ENCODE data around the gene HEXIM2.

HEXIM2 gene

DNA sequence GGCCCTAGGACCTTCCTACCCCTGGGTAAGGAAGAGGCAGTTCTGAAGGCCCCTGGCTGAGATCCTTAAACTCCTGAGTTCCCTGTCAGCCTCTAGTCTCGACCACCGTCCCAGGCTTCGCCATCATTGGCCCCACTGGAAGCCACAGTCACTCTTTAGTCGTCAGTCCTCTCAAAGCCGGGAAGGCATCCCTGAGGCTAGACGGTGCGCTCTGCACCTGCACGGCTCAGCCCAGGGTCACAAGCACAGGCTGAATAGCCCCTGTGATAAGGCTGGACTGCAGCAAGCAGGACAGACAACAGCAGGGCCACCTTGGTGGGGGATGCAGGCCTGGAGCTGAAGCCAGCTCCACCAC is 16.7 kb upstream of the HEXIM2 start:
- no peak for DNase-seq

DNA sequence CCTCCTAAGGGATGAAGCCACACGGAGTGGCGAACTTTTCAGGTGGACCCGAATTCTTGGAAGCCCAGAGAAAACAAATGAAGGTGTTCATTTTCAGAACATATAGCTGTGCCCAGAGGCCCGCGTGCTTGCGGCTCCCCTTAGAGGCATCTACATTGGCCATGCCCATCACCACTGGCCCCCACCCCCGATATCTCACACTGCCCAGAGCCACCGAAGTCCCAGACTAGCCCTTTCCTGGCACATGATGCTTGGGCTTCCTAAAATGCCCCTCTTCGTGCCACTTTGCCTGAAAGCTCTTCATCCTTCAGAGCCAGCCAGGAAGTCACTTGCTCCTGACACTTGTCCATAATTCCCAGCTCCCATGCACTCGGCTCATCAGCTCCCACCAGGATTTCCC is 15.5 kb upstream of the HEXIM2 start:
- DNase-seq = no peak

DNA sequence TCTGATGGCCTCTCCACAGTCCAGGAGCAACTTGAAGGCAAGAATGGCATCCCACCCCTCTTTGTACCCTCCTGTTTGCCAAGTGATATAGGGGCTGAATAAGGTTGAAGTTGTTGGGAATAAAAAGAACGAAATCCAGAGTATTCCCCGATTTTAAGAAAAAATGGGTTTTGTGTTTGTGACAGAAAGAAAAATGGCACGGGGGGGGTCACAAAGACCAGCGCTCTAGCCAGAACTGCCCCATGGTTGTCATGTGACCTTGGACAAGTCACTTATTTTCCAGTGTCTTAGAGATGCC is 15.1 kb upstream of the HEXIM2 start:
- DNase-seq = no peak

DNA sequence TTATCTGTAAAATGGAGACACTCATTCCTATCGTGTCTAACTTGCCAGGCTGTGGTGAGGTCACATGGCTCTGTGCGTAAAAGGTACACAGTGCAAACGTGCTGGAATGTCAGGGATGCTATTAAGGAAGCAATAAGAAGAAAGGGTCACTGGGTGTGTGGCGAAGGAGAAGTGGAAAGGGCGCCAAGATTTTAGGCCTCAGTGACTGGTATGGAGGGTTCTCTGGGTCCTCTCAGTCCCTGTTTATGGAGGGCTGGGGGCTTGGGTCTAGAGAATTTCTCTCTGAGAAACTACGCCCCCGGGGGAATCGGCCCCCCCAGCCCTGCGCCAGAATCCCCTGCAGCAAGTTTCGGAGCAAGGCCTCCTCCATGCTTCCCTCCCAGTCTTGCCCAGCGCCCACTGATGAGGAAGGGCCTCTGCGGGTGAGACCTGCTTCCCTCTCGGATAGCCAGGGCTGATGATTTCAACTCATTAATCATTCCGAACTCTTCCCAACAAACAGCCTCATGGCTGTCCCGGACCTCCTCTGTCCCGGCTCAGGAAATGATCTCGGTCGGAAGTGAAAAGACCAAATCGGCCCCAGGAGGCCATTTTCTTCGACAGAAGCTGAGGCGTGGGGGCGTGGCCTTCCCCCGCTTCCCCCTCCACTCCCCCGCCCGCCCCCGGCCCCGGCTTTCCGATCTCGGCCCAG is 14.6 kb upstream of the HEXIM2 start:
- DNase-seq = peak; percentile 70

DNA sequence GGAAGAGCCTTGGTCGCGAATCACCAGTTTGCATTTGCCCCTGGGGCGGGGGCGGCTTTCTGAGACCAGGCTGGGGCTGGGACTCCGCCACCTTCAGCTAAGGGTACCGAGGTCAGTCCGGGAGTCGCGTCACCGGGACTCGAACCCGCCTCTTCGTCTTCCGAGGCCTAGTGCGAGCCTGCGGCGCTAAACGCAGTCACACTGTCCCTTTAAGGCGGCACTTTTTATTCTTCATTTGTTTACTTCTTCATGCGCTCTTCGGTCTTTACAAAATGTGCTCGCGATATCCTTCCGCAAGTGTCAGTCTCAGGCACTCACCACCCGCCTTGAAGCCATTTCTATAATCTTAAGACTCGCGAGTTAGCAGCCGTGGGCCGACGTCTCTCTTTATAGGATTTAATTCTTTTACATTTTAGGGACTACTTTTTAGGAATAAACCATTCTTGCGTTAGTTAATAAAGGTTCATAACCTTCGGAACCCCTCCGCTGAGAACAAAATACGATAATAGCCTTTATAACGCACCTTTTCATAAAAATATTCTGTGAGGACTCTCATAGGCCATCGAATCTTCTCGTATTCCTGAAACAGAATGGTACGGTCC is 14.0 kb upstream of the HEXIM2 start:
- DNase-seq = peak; percentile 90

DNA sequence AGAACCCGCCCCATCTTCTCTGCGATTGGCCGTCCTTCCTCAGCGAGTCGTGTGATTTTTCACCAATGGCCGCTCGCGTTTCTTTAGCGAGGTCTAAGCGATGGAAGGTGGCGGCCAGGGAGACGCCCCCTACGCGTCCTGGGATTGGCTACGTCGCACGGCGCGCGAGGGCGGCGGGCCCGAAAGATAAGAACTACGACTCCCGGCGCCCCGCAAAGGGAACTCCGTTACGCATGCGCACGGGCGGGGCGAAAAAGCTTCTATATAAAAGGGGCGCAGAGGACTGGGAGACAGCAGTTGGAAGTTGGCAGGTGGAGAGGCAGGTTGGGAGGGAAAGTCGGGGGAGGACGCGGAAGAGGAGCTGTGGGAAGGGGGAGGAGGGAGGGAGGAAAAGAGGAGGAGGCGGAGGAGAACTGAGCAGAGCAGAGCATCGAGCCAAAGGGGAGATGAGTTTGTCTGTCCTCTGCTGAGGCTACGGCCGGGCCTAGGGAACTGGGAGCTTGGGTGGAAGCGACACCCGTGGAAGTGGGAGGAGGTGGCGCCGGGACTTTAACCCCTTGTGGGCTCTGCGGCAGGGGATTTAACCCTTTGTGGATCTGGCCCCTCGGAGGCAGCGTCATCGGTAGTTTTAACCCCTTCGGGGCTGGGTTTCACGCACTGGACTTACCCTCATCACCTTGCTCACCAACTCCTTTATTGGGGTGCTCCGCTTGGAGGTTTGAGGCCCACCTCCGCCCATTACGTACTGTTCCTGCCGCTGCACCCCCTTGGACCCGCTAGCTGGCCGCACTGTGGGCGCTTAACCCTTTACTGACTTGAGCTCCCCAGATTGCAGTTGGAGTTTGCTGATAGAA is 13.3 kb upstream of the HEXIM2 start, which contains the start of gene HEXIM1:
HEXIM1 (plus strand) TSS at position 293 of the 854 bp plus-strand sequence. CDS start 716 bp downstream, outside the sequence.
- DNase-seq = peak; percentile 99

DNA sequence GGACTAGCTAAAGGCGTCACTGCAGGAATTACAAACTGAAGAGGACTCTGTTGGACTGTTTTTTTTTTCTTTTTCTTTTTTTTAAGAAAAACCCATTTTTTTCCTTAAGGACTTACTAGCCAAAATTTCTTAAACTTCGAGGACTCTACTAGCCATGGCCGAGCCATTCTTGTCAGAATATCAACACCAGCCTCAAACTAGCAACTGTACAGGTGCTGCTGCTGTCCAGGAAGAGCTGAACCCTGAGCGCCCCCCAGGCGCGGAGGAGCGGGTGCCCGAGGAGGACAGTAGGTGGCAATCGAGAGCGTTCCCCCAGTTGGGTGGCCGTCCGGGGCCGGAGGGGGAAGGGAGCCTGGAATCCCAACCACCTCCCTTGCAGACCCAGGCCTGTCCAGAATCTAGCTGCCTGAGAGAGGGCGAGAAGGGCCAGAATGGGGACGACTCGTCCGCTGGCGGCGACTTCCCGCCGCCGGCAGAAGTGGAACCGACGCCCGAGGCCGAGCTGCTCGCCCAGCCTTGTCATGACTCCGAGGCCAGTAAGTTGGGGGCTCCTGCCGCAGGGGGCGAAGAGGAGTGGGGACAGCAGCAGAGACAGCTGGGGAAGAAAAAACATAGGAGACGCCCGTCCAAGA is 12.5 kb upstream of the HEXIM2 start:
- peak; percentile 40 for DNase-seq

DNA sequence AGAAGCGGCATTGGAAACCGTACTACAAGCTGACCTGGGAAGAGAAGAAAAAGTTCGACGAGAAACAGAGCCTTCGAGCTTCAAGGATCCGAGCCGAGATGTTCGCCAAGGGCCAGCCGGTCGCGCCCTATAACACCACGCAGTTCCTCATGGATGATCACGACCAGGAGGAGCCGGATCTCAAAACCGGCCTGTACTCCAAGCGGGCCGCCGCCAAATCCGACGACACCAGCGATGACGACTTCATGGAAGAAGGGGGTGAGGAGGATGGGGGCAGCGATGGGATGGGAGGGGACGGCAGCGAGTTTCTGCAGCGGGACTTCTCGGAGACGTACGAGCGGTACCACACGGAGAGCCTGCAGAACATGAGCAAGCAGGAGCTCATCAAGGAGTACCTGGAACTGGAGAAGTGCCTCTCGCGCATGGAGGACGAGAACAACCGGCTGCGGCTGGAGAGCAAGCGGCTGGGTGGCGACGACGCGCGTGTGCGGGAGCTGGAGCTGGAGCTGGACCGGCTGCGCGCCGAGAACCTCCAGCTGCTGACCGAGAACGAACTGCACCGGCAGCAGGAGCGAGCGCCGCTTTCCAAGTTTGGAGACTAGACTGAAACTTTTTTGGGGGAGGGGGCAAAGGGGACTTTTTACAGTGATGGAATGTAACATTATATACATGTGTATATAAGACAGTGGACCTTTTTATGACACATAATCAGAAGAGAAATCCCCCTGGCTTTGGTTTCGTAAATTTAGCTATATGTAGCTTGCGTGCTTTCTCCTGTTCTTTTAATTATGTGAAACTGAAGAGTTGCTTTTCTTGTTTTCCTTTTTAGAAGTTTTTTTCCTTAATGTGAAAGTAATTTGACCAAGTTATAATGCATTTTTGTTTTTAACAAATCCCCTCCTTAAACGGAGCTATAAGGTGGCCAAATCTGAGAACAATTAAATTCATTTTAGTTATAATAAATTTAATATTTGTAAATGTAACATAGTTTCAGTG is 11.7 kb upstream of the HEXIM2 start:
- no peak for DNase-seq

DNA sequence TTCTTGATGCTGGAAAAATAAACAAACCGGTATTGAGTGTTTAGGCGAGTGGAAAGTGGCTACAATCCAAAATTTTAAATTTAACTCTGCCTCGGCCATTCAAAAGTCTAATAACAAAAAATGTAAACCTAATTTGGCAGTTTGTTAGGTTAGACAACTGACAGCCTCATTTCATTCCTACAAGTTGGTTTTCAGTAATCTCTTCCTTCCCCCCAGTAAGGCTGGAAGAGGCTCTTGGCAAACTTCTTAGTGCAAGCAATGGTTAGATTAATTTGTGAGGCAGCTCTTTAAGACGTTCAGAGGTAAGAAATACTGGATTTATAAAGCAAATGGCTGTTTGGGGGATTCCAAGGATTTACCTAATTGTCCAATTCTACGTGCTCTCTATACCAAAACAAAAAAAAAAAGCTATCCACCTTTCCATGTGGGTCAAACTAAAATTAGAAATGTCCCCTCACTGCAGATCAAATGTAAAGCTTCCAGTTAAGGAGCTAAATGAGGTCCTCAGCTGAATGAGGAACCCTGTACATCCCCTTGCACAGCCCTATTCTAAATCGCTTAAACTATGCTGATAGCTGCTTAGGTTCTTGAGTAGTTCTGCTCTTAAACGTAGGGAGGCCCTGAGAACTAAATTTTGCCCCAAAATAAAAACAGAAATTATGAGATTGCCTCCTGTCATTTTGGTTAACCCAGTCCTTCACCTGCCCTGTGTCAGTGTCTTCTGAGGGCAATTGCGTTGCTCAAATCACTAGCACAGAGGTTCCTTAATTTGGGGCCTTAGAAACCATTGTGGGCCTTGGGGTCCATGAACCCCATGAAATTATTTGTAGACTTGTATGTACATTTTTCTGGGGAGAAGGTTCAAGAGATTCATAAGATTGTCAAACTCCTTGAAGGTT is 10.5 kb upstream of the HEXIM2 start:
- no peak for DNase-seq

DNA sequence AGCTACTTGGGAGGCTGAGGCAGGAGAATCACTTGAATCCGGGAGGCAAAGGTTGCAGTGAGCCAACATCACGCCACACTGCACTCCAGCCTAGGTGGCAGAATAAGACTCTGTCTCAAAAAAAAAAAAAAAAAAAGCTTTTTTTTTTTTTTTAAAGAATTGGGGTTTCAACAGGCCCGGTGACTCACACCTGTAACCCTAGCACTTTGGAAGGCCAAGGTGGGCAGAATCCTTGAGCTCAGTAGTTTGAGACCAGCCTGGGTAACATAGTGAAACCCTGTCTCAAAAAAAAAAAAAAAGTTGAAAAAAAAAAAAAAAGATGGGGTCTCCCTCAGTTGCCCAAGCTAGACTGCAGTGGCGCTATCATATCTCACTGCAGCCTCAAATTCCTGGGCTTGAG is 6.6 kb upstream of the HEXIM2 start:
- no peak for DNase-seq

DNA sequence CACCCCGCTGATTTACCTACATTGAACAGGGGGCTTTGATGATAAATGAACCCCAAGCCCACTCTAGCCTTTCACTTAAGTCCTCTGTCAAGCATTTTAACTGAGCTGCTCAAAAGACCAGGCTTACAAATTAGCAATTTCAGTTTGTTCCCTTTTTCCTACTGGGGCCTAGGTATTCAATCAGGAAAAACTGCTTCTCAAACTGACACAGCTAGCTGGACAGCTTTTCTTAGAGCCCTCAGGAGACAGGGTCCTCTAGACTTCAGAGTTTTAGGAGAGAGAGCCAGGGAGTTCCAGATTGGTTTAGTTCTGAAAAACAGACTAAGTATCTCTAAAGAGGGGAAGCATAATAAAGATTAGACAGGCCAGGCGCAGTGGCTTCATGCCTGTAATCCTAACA is 6.2 kb upstream of the HEXIM2 start:
- no peak for DNase-seq

DNA sequence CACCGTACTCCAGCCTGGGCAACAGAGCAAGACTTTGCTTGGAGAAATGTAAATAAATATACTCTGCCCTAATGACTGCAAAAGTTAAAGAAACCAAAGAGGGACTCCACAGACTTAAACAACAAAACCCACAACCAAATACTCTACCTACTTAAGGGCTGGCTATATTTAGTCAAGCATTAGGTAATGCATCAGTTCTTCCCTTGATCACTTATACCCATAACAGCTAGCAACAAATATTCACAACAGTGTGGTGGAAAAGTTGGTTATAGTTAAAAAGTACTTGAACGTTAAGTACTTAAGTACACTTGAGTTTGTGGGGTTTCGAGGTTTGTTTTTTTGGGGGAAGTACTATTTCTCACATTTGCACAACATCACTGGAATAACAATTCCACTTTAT is 5.4 kb upstream of the HEXIM2 start:
- no peak for DNase-seq

DNA sequence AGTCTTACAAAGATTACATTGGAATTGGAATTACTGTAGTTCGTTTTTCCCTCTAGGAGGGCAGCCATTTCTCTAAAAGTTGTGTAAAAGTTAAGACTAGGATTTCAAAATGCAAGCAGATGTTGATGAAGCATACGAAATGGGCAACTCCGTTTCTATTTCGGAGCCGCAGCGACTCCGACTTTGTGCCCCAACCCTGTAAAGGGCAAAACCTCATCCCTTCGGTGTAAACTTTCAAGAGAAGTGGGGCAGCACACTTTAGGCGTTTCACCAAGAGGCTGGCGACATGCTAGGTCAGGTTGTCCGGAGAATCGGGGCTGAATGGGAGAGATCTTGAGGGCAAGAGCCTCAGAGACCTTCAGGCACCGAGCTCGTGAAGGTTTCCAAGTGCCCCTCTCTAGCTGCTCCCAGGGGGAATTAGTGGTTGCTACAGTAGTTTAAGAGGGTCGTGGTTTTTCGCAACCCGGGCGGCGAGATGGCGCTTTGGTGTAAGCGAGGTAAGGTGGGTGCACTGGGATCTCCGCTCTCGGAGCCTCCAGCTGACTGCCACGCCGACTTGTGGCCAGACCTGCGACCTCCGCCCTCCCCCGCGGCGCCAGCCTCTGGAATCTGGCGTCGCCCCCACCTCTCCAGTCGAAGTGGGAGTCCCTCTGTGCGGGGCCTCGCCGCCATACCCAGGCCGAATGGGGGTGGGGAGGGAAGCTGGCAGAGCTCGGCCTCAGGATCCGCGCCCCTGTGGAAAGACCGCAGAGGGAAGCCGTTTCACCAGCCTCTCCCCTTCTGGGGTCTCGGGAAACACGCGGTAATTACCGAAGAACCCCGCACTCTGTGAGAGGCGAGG is 1.0 kb upstream of the HEXIM2 start:
- peak; percentile 13 for DNase-seq

DNA sequence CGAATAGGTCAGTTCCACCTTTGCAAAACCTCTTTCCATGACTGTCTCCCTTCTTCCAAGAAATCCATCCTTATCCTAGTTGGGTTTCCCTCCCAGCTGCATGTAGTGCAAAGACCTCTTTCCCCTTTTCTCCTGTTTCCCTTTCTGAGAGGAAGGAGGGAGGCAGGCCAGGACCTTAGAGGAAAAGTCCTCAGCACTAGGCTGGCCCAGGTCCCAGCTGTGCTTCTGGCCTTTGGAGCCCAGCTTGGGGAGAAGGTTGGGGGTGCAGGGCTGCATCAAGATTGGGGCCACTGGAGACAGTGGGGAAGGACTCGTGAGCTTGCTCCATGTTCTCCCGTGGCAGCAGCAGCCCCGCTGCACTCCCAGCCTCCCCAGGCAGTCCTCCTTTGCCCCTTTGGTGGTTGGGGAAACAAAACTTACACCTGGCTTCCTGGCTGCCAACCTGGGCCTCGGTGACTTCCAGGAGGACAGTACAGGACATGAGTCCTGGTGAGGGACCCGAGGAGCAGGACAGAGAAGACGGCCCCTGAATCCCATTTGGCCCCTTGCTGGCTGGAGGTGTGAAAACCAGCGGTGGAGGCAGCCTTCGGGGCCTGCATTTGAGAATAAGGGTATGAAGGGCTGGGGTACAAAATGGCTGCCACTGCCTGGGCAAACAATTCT is 481 bp downstream of the HEXIM2 start:
- DNase-seq = no peak

DNA sequence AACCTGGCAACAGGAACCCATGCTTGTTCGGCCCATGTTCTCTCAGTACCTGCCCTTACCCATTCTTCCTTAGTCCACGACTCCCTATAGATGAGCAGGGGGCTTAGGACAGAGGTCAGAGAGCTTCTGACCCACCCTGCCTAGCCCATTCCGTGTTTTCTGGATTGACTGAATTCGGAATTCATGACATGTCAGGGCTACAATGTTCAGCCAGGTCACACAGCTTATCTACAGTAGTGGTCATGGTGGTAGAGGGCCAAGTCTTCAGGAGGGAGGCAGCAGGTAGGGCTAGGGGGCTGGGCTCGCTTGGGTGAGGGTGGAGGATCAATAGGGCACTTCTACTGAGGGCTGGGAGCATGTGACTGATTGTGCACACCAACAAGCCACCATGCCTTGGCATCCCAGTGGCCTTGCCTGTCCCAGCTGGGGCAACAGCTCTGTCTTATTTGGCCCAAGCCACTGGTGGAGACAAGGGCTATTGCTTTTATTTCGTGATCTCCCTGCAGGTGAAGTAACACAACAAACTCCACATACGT is 3.1 kb downstream of the HEXIM2 start:
- DNase-seq = no peak

DNA sequence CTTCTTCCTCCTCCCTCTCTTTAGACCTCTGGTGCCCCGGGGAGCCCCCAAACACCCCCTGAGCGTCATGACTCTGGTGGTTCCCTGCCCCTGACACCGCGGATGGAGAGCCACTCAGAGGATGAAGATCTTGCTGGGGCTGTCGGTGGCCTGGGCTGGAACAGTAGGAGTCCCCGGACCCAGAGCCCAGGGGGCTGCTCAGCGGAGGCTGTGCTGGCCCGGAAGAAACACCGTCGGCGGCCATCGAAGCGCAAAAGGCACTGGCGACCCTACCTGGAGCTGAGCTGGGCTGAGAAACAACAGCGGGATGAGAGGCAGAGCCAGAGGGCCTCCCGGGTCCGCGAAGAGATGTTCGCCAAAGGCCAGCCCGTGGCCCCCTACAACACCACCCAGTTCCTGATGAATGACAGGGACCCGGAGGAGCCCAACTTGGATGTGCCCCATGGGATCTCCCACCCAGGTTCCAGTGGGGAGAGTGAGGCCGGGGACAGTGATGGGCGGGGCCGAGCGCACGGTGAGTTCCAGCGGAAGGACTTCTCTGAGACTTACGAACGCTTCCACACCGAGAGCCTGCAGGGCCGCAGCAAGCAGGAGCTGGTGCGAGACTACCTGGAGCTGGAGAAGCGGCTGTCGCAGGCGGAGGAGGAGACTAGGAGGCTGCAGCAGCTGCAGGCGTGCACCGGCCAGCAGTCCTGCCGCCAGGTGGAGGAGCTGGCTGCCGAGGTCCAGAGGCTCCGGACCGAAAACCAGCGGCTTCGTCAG is 7.5 kb downstream of the HEXIM2 start:
- DNase-seq = no peak

DNA sequence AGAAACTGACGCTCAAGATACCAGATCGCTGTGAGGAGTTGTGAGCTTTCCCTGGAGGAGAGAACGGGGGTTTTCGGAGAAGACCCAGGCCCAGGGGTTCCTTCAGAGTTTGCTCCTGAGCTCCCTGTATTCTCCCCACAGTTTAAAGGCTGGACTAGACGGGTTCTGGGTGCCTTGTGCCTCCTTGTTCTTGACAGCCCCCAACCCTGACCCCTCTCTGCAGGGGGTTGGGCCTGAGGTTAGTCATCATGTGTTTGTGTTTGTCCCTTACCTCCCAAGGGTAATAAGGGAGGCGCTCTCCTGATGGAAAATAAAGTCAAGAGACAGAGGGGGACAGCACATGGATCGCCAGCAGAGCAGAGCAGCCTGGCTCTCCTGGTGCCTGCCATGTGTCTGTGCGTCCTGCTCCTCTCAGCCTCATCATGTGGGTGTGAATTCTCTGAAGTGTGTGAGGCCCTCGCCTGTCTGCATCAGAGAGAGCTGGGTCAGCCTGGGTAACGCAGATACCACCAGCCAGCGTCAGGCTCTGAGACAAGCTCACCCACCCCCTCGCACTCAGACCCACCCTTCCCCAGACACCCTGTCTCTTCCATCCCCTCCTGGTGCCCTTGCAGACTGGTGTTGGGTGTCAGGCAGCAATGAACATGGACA is 8.7 kb downstream of the HEXIM2 start:
- no peak for DNase-seq

DNA sequence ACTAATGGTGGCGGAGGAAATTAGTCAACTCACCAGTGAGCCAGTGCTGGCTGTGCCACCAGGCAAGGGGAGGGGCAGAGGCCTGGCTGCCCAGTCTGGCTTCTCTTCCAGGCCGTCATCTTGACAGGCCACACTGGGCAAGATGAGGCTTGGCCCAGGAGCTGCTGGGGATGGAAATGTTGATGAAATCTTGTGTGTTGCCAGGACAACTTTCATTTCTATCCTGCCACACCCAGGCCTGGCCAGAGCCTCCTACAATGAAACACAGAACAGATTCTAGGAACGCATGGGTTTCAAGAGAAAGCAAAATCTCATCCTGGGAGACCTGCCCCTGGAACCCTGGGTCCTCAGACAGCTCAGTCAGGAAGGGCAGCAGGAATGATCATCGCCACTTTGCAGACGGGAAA is 9.3 kb downstream of the HEXIM2 start:
- DNase-seq = no peak

Data from NCI-H1436 treated with DMSO at 0.1 percent for 48 hours (cell line).